ENCODE results near the gene KCNK16. TPM values are rescaled to one million over a fixed set of nuclear protein-coding genes. Genes with fewer than 3 reads are reported as not detected.

Gene KCNK16
- total RNA-seq, 4 donors from 2014 or later = 0.88 TPM; not detected in 3

- Histone ChIP-seq H3K4me3 (replicated peaks in 1 of 3) (peak overlapping the region in 1 of 3 donors; percentile 32), H3K36me3 (no peaks in the 10 kb centered on the region), H3K27me3 (peaks cover 6% of the 10 kb centered on the region), H3K9me3 (no peaks in the 10 kb centered on the region), H3K27ac (no peak overlapping the region), H3K4me1 (peaks cover 11 to 15% of the 10 kb centered on the region in 2 donors)
- TF ChIP-seq POLR2A (IDR thresholded peaks at IDR 0.05) = no peak
- TF ChIP-seq, protein P1, sequence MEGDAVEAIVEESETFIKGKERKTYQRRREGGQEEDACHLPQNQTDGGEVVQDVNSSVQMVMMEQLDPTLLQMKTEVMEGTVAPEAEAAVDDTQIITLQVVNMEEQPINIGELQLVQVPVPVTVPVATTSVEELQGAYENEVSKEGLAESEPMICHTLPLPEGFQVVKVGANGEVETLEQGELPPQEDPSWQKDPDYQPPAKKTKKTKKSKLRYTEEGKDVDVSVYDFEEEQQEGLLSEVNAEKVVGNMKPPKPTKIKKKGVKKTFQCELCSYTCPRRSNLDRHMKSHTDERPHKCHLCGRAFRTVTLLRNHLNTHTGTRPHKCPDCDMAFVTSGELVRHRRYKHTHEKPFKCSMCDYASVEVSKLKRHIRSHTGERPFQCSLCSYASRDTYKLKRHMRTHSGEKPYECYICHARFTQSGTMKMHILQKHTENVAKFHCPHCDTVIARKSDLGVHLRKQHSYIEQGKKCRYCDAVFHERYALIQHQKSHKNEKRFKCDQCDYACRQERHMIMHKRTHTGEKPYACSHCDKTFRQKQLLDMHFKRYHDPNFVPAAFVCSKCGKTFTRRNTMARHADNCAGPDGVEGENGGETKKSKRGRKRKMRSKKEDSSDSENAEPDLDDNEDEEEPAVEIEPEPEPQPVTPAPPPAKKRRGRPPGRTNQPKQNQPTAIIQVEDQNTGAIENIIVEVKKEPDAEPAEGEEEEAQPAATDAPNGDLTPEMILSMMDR (IDR thresholded peaks at IDR 0.05) = peak in 3 of 6 experiments; percentile 8 to 24 (median 21)
- peak; percentile 66 to 72 for DNase-seq
- WGBS, 2 donors = 2% methylated on average over 8 to 21 of the region's 80 CpGs
- intact Hi-C loops (cut with DNase I) = no loop called here
Measured at GRCh38 chr6:39313526-39314272, 8.8 kb downstream of the KCNK16 start.

GRCh38 chr6:39312912-39313525, 9.5 kb downstream of the KCNK16 start:
- Histone ChIP-seq H3K27ac (no peak overlapping the region), H3K9me3 (no peaks in the 10 kb centered on the region), H3K27me3 (peaks cover 6% of the 10 kb centered on the region), H3K4me3 (replicated peaks in 1 of 3) (peak overlapping the region in 1 of 3 donors; percentile 32), H3K36me3 (no peaks in the 10 kb centered on the region), H3K4me1 (peaks cover 11 to 15% of the 10 kb centered on the region in 2 donors)
- no peak for TF ChIP-seq POLR2A (IDR thresholded peaks at IDR 0.05)
- TF ChIP-seq, protein P1 (IDR thresholded peaks at IDR 0.05) = no peak
- no peak for DNase-seq
- intact Hi-C loops (cut with DNase I) = no loop called here
- 6 to 46% methylated on average over 5 to 21 of the region's 45 CpGs for WGBS, 2 donors

GRCh38 chr6:39310542-39310941, 12.0 kb downstream of the KCNK16 start:
- H3K27ac ChIP-seq = no peak overlapping the region
- no peaks in the 10 kb centered on the region for H3K9me3 ChIP-seq
- peaks cover 11 to 15% of the 10 kb centered on the region in 2 donors for H3K4me1 ChIP-seq
- TF ChIP-seq, protein P1 (IDR thresholded peaks at IDR 0.05) = no peak
- no peak for TF ChIP-seq POLR2A (IDR thresholded peaks at IDR 0.05)
- intact Hi-C loops (cut with DNase I) = no loop called here
- H3K4me3 ChIP-seq (replicated peaks in 1 of 3) = no peak overlapping the region
- H3K27me3 ChIP-seq = peaks cover 6% of the 10 kb centered on the region
- WGBS, 2 donors = 56 to 72% methylated on average over 3 to 4 of the region's 4 CpGs
- no peak for DNase-seq
- H3K36me3 ChIP-seq = no peaks in the 10 kb centered on the region

GRCh38 chr6:39309942-39310531, 12.5 kb downstream of the KCNK16 start:
- Histone ChIP-seq H3K27me3 (peaks cover 6% of the 10 kb centered on the region), H3K9me3 (no peaks in the 10 kb centered on the region), H3K27ac (no peak overlapping the region), H3K36me3 (no peaks in the 10 kb centered on the region), H3K4me3 (replicated peaks in 1 of 3) (no peak overlapping the region), H3K4me1 (peaks cover 11 to 15% of the 10 kb centered on the region in 2 donors)
- intact Hi-C loops (cut with DNase I) = loop anchor here (5.0 kb wide), 1 partner anchor 438 kb away; no protein-coding TSS in a partner anchor
- WGBS, 2 donors = 39 to 46% methylated on average over 6 to 7 of the region's 7 CpGs
- TF ChIP-seq, protein P1 (IDR thresholded peaks at IDR 0.05) = peak; percentile 67 to 92 (median 83)
- TF ChIP-seq POLR2A (IDR thresholded peaks at IDR 0.05) = no peak
- peak; percentile 73 to 79 for DNase-seq
